Stimulated activated CD8-positive, alpha-beta memory T cell treated with anti-CD3 and anti-CD28 coated beads, Interleukin-7, amount 100 ng/mL, for 4 hours (primary cell): Measurements from ENCODE around the gene PPP1R15B.
A peak's percentile ranks its signal among the peaks of the same experiment; 100 is the strongest.
"Not testable (repeated sequence)": the region's sequence is repeated elsewhere in the genome, so short reads cannot be mapped to it uniquely, and the experiment has no call there.

ENCODE experiments used
- DNase-seq, 2 donors: peaks; one replicate each; pipeline ENCODE4 v3.0.0-alpha.2; 2020; ENCODE audit warnings: low read depth in 2 of 2

Gene PPP1R15B

DNA sequence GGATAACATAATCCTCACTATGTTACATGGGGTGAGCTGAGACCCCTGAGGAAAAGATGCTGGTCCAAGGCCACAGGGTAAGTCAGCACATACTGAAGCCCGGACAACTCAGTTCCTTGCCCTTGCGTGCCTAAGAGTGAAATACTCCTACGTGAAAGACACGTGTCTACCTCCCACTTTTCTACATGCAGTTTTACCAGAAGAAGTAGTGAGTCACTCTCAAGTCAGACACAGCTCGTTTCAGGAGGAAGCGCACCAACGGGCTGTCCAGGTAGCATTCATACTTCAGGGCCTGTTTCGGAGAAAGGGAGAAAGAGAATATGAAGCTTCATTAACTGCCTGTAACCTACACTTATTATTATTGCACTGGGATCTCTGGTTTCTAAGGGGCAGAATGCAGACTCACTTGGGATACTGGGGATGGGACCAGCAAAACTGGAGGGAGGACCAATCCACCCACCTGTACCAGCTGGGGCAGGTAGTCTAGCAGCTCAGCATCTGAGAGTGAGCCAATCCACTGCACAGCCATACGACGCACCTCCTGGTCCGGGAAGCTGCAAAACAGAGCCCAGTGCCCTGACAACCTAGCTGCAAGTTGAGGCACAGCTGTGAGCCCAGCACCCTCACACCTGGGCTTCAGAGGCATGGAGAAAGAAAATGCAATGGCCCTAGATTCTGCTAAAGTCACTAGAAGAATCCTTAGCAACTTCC lies 32.4 kb upstream of the PPP1R15B start:
- no peak for DNase-seq

DNA sequence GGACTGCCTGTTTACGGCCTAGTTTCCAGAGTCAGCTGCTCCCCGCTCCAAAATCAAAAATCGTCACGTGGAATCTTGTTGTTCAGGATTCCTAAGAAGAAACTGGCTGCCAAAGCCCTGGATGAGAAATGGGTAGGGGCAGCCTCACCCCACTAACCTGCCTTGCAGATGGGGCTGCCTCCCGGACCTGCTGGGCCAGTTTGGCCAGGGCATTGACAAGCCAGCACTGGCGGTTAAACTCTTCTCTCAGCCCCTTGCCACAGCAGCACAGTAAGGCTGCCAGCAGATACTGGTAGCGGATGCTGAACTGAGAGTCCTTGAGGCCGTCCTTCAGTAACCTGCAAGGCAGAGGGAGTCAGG lies 31.6 kb upstream of the PPP1R15B start:
- no peak for DNase-seq

DNA sequence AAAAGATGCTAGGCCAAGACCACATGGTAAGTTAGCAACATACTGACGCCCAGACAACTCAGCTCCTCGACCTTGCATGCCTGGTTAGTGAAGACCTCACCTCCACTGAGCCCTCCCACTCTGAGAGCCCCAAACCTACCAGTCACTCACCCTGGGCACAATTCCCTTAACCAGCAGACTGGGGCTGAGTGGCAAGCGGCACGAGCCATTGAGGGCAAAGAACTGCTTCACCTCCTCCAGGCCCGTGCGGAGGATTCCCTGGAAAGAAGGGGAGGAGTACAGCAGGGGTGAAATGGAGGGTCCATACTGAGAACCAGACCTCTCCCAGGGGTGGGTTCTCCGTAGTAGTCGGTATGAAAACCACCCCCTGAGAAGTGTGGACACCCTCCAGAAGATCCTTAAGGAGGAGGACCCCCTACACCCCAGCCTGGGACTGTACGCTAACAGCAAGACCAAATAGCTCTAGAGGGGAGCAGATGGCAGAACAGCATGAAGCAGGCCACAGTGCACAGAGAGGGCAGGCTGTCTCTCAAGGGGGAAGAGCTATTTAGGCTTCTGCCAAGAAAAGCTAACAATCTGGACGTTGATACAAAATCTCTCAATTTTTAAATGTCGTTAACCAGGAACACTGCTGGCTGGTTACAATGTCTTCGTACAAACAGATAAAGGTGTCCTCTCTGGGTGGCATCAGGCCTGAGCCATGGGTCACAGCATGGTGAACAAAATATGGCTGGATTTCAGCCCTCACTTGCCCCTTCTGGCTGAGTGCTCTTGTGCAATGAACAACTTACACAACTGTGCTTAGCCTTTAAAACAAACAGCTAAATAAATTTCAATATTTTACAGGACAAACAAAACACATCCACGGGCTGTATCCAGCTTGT lies 31.0 kb upstream of the PPP1R15B start:
- DNase-seq: no peak

DNA sequence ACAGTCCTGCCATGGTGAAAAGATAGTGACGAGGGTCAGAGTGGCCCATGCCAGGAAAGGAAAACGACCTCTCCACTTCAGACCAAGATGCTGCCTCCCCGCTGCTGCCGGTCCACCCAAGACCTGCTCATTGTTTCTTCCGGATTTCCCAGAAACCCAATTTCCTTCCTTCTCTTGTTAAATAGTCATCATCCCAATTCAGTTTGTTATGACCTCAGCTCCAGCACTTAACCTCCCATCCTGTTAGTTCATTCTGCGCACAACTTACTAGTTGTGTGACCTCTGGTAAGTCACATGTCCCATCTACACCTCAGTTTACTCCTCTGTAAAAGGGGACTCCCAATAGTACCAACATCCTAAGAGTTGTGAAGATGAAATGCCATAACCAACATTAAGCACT lies 29.9 kb upstream of the PPP1R15B start:
- no peak for DNase-seq

DNA sequence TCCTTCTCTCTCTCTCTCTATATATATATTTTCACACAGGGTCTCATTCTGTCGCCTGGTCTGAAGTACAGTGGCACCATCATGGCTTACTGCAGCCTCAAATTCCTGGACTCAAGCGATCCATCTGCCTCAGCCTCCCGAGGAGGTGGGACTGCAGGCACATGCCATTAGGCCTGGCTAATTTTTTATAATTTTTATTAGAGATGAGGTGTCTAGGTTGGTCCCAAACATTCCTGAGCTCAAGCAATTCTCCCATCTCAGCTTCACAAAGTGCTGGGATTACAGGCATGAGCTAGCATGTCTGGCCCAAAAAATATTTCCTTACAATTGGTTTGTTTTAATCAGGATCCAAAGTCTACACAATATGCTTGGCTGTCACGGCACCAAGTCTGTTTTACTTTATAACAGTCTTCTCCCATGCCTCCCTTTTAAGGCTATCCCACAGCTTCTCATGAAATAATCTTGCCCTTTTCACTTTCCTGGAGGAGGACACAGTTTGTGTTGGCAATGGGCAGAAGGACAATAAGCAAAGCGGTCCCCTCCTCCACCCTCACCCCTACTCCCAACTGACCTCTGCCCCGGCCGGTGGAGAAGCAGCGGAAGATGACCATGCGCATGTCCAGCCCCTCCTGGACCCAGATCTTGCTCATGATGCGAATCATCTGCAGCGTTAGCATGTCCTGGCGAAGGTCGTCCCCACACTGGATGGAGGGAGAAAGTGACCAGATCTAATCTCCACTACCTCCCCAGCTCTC lies 28.2 kb upstream of the PPP1R15B start:
- DNase-seq: no peak

DNA sequence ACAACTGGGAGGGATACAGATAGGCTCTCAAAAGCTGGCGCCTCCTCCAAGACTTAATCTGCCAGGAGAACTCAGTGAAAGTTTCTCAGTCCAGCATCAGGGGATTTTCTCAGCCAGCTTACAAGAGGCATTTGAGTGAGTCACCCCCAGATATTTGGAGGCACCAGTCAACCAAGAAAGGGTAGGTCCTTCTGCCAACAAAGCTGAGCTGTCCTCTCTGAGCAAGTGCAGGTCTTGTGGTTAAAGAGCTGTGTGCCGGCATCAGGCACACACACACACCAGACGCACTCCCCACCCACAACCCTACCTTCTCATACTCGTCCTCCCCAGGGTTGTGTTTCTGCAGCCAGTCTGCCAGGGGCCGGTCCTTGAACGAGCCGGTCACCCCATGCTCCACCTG lies 27.0 kb upstream of the PPP1R15B start:
- no peak for DNase-seq

DNA sequence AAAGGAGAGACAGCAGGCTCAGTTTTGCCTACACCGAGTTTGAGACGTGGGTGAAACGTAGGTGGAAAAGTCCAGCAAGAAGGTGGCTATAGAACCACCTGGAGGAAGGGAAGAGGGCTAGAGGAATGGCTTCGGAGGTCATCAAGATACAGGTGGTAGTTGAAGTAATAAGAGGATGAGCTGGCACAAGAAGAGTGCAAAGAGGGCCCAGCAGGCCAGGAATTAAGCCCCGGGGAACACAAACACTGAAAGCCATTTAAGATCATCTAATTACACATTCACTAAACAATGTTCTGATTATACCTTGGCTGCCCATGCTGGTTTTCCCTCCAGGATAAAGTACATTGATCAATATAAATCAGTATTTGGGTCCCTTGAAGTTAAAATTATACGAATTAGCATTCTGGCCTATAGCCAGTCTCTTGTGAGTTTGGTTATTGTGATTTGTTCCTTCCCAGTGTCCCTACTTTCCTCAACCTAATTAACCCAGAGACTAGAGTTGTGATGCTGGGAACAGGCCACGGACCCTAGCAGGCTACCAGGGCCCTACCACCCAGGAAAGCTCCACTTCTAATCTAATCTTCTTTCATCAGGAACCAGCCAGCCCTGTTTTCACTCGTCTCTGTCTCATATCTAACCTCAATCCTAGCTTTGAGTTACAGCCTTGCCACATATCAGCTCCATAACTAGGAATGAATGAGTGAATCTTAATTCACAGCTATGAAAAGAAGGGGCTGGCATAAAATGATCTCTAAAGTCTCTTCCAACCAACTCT lies 26.4 kb upstream of the PPP1R15B start:
- no peak for DNase-seq

DNA sequence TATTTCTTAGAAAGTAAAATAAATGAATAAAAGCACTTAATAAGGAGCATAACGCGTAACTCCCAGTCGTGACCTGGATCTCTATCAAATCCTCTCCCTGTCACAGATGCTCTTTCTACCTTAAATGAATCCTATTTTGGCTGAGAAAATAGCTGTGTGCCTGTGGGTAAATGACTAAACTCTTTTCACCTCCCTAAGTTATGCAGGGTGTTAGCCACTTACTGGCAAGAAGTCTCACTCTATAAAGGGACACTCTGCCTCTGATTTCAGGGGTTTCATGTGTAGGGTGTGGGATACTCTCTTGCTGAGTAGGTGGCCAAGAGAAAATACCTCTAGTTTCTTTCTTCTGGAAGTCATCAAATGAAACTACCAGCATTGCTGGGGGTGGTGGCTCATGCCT lies 24.3 kb upstream of the PPP1R15B start:
- no peak for DNase-seq

DNA sequence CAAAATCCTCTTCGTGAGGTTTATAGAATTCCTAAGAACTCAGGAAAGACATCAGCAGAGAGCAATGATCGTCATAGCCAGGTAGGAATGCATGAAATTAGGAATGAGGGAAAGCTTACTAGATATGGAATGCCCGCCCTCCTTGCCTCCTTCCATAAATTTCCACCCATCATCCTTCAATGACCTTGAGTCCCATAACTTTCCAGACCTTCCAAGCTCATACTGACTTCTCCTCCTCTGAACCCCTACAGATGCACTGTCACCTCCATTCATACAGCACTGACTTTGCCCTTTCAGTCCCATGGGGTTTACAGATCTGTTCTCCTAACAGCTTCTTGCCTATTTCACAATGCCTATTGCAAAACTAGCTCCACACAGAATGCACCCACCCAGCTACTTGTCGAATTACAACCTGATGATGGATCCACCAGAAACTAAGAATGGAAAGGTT lies 23.8 kb upstream of the PPP1R15B start:
- DNase-seq: no peak

DNA sequence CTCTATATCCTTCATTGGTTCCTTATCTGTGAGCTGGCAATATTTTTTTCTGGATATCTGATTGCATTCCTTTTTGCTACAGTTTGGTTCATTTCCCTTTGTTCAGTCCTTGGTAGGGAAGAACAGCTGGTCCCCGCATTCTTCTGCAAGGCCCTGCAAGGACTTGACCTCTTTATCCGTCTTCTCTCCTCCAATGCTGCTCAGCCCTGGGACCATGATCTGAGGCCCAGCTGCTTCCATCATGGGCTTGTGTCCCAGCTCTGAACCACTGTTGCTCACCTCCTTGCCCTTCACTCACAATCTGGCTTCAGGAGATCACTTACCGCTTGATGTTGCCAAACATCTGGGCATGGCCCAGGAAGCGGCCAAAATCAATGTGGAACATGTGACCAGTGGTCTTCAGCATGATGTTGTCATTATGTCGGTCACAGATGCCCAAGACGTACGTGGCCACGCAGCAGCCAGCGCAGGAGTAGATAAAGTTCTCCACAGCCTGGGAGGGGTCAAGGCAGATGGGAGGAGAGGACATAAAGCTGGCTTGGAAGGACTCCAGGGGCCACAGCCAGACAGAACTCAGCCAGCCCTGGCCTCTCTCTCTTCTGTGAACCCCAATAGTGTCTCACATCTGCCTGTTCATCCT lies 22.6 kb upstream of the PPP1R15B start:
- no peak for DNase-seq

DNA sequence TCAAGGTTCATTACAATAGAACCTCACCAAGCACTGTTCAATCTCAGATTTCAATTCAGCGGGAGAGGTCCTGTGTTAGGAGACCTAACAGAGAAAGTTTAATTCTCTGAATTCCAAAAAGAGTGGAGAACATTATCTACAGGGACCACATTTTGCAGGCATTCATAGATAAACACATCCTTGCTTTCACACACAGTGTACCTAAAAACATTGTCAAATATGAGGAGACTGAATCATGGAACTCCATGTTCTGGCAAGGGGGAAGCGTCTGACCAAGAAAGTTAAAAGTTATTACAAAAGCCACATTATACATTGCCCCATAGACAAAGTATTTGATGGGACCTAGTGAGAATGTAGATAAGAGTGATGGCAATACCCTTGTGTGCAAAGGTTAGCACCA lies 21.1 kb upstream of the PPP1R15B start:
- no peak for DNase-seq

DNA sequence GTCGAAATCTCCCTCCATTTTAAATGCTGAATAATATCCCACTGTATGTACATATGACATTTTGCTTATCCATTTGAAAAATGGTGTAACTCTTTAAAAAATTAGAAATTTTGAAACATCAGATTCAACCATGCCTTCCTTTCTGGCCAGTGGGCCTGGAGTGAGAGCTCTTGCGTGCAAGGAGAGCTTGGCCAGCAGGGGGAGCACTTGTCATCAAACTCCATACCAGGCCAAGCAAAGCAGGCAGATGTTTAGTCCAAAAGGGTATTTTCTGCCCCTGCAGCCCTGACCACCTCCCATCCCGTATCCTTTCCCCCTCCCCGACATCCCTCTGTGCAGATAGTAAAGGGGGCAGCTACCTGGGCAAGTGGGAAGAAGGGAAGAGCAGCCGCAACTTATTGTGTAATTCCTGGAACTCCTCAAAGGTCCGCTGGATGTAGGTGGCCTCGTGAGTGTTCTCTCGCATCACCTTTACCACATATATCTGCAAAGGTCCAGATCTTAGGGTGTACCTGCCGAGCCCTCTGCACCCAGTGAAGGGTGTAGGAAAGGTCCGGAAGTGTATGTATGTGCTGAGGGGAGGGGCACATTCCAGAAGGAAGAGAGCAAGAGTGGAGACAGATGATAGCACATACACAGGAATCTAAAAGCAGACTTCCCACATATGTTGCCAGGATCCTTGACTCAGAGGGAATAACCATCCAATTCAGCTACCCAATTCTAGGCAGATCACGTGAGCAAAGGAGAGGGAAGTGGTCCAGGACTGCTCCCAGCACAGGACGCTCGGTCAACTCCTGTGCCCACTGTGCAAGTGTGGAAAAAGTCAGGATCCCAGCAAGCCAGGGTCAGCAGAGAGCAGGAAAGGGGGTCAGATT lies 19.9 kb upstream of the PPP1R15B start:
- peak; percentile 50 to 62 for DNase-seq

DNA sequence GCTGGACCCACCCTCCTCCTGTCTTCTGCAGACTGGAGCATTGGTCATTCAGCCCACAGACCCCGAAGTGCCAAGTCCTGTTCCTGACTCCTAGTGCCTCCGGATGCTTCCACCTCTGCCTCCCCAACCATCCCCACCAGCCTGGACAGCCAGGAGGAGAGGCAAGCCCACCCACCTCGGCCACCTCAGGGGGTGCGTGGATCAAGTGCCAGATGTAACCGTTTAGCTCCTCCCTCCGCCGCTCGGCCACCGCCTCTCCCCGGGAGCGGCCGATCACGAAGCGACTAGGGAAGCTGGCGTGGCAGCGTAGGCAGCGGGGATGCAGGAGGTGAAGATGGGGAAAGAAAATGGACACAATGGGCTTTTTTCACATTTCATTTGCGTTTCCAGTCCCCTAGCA lies 18.1 kb upstream of the PPP1R15B start:
- no peak for DNase-seq

DNA sequence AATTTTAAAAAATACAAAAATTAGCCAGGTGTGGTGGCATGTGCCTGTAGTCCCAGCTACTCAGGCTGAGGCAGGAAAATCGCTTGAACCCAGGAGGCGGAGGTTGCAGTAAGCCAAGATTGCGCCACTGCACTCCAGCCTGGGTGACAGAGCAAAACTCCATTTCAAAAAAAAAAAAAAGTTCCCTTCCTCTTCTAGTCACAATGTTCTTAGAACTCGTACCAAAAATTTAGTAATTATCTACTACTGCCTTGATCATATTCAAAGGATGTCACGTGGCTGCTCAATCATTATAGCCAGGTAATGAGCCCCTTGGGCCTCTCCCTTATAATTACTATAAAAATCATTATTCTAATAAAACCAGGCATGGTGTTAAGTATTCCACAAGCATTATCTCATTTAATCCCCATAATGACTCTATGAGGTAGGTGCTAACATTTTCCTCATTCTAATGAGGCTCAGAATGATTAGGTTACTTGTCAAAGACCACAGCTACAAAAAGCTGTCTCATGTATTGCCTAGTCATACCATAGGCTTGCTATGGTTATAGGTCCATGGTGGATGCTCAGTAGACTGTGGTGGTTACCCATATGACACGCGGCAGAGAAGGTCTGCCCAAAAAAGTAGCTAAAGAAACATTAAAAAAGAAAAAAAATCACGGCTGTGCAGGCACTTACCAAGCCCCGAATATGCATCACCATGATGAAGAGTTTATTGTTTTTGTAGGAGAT lies 15.5 kb upstream of the PPP1R15B start:
- no peak for DNase-seq

DNA sequence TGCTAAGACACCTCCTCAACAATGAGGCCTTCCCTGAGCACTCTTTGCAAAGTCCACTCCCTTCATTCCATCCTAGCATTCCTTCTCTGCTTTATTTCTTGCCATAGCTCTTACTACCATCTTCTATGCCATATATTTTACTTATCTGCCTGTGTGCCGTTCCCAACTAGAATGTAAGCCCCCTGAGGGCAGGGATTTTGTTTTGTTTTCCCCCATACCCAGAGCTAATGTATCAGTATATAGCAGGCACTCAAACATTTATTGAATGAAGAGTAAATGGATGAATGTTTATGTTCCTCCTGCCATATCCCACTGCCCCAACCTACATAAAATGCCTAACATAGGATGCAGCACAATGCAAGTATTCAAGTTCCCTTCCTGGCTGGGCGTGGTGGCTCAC lies 14.9 kb upstream of the PPP1R15B start:
- DNase-seq: no peak

DNA sequence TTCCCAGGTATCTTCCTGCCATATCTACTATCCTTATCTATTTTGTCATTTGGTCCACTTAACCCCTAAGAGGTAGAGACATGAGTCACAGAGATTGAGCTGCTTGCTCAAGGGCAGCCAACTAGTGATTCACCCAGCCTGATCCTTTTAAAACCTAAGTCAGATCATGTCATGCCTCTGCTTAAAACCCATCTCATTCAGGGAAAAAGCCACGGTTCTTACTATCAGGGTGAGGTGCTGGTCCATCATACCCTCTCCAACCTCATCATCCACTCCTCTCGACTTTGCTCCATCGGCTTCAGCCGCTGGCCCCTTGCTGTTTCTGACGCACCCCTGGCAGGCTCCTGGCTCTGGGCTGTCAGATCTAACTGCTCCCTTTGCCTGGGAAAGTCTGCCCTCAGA lies 14.4 kb upstream of the PPP1R15B start:
- DNase-seq: no peak

DNA sequence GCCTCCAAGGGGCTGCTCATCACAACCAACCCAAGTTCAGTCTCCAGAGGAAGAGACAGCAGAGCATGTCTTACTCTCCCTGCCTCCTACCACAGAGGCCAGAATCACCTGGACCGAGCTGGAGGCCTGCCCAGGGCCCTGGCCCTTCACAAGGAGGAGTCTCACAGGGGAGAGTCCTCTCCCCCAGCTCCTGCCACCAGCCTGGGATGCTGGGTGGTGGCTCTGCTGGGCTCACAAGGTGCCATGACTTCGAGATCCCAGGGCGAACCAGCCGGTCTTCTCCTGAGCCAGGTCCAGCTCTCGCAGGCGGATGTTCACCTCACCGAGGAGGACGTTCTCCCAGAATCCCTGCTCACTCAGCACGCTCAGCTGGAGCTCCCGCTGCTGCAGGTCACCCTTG lies 13.0 kb upstream of the PPP1R15B start:
- no peak for DNase-seq

DNA sequence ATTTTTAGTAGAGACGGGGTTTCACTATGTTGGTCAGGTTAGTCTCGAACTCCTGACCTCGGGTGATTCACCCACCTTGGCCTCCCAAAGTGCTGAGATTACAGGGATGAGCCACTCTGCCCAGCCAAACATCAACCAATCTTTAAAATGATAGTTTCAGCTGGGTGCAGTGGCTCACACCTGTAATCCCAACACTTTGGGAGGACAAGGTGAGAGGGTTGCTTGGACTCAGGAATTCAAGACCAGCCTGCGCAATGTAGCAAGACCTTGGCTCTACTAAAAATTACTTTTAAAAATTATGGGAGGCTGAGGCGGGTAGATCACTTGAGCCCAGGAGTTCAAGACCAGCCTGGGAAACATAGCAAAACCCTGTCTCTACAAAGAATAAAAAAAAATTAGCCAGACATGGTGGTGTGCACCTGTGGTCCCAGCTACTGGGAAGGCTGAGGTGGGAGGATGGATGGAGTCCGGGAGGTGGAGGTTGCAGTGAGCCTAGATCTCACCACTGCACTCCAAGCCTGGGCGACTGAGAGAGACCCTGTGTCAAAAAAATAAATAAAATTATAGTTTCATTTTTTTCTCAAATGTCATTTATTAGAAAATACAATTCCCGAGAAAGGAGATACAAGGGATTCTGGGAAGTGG lies 10.6 kb upstream of the PPP1R15B start:
- not testable (repeated sequence) for DNase-seq

DNA sequence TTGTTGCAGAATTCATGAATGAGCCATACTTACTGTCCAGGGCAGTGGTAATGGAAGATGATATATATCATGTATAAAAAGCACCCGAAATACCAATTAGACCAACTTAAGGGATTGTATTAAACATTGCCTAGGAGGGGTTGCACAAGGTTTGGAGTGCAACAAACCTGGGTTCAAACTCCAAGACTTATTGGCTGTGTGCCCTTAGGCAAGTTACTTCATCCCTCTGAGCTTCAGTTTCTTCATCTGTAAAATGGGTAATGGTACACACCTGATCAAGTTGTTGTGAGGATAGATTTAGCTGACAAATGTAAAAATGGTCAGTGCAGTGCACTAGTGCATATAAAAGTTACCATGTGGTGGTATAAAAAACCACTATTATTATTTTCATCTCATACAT lies 9.8 kb upstream of the PPP1R15B start:
- DNase-seq: no peak
